Spinal cord (tissue), 10 donors: ENCODE results near the gene PRICKLE2. TPM values are rescaled to one million over a fixed set of nuclear protein-coding genes. Genes with fewer than 3 reads are reported as not detected.

Experiments
- DNase-seq, 6 donors: peaks; one replicate each; pipeline versions ENCODE4 v3.0.0 to v3.0.0-alpha.2; 2013 to 2015; ENCODE audit warnings: low spot score in 6 of 6, low read depth in 4 of 6
- H3K27ac ChIP-seq: one replicate; pipeline ENCODE4 v1.5.1; 2013; ENCODE audit warnings: low read depth, low read length, control low read depth
- H3K27me3 ChIP-seq: one replicate; pipeline ENCODE4 v1.6.1; 2013; ENCODE audit warnings: low read length; ENCODE audit not compliant: control insufficient read depth, insufficient read depth
- H3K36me3 ChIP-seq: one replicate; pipeline ENCODE4 v1.6.1; 2013; ENCODE audit warnings: low read length; ENCODE audit not compliant: control insufficient read depth, insufficient read depth
- H3K4me1 ChIP-seq: one replicate; pipeline ENCODE4 v1.6.1; 2013; ENCODE audit warnings: low read length; ENCODE audit not compliant: control insufficient read depth, insufficient read depth
- H3K4me3 ChIP-seq: one replicate; pipeline ENCODE4 v1.5.1; 2013; ENCODE audit warnings: low read depth, low read length, control low read depth
- H3K9me3 ChIP-seq: one replicate; pipeline ENCODE4 v1.6.1; 2013; ENCODE audit warnings: low read length; ENCODE audit not compliant: control insufficient read depth, insufficient read depth
- WGBS: methylation state at CpG from one replicate; pipeline ENCODE4 v1.1.5; 2013; ENCODE audit warnings: missing lambda C conversion rate; ENCODE audit not compliant: insufficient coverage; 5-methylcytosine and 5-hydroxymethylcytosine counted together
- polyA plus RNA-seq, 2 donors: library from polyadenylated mRNA; unstranded; fragments of 120-200 nt; gene quantifications; one replicate each; pipeline ENCODE4 v1.2.1, GENCODE V29; 2013; ENCODE audit not compliant: insufficient read length in 2 of 2
- total RNA-seq, 2 donors: library from RNA; depleted of rRNA in 1 of 2; stranded (reverse); fragments of 120-200 nt in 1 of 2; fragments of >200 nt in 1 of 2; gene quantifications; one replicate each; pipeline versions ENCODE4 v1.2.3 to v1.2.4, GENCODE V29; 2013 to 2014
- donor health status: healthy.

The PRICKLE2 gene
- total and polyA plus RNA-seq, 4 donors: 24.2 to 51.3 (median 27.3) TPM

DNA sequence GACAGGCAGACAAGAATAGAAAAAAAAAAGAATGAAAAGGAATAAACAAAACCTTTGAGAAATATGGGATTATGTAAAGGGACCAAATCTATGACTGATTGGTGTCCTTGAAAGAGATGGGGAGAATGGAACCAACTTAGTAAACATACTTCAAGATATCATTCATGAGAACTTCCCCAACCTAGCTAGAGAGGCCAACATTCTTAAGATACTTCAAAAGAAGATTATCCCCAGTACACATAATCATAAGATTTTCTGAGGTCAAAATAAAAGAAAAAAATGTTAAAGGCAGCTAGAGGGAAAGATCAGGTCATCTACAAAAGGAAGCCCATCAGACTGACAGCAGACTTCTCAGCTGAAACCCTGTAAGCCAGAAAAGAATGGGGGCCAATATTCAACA, 110.6 kb downstream of the PRICKLE2 start:
- no peaks in the 10 kb centered on the region for H3K27me3 ChIP-seq
- H3K9me3 ChIP-seq: no peaks in the 10 kb centered on the region
- H3K4me1 ChIP-seq: peaks cover 18% of the 10 kb centered on the region
- H3K4me3 ChIP-seq: no peak overlapping the region
- peaks cover 4% of the 10 kb centered on the region for H3K36me3 ChIP-seq
- H3K27ac ChIP-seq: no peak overlapping the region
- no peak for DNase-seq

DNA sequence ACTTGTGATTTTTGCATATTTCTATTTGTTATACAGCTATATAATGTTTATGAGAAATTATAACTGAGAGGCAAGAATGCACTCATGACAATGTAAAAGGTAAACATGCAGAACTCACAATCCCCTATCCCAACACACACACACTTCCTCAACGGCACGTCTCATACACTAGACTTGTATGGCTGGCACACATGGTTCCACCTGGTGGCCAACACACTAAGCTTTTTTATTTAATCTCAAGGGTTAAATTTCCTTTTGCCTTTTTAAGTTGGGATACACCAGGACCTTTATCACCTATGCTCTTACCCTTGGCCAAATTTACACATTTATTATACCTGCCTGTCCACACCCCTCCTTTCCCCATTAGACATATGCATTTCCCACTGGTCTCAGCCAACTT, 113.4 kb downstream of the PRICKLE2 start:
- peaks cover 44% of the 10 kb centered on the region for H3K4me1 ChIP-seq
- H3K9me3 ChIP-seq: no peaks in the 10 kb centered on the region
- DNase-seq: no peak

DNA sequence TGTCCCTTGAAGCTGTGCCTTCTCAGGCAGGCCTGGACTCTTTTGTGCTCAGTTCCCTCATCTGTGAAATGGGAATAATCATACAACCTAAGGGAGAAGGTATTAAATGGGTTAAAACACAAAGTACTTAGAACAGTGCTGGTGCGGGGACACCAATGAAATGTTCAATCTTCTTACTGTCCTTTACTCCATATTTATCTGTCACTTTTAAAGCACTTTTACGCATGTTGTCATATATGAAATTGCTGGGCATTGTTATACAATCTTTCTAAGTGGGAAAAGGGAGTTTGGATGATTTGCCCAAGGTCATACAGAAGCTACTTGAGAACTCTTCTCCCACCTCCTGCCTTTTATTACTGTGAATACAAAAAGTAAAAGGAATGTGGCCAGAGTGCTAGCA, 114.2 kb downstream of the PRICKLE2 start:
- H3K9me3 ChIP-seq: no peaks in the 10 kb centered on the region
- peaks cover 49% of the 10 kb centered on the region for H3K4me1 ChIP-seq
- WGBS: no CpG with 5 or more reads among the region's 2 CpGs
- H3K27ac ChIP-seq: peak overlapping the region; percentile 86
- H3K27me3 ChIP-seq: no peaks in the 10 kb centered on the region
- H3K4me3 ChIP-seq: no peak overlapping the region
- peaks cover 4% of the 10 kb centered on the region for H3K36me3 ChIP-seq
- DNase-seq: no peak

More for the DNA sequence above, 113.4 kb downstream of the PRICKLE2 start:
- Histone ChIP-seq H3K27me3 (no peaks in the 10 kb centered on the region), H3K4me3 (no peak overlapping the region), H3K27ac (peak overlapping the region; percentile 86), H3K36me3 (peaks cover 4% of the 10 kb centered on the region)
- WGBS: no CpG with 5 or more reads among the region's 2 CpGs

DNA sequence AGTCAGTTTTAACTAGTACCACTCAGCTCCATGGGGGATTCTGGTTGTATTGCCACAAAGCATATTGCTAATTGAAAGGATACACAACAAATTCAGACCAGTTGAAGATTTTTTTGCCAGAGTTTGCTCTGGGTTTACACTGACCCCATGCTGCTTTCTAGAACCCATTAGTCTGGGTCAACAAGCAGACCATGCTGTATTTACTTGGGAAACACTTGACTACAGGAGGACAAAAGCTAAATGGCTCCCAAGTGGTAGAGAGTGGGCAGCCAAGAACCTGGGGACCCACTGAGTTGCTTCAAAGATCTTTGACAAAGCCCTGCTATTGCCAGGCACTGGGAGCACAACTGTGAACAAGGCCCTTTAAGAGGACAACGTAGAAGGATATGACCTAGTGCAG, 115.2 kb downstream of the PRICKLE2 start:
- peaks cover 49% of the 10 kb centered on the region for H3K4me1 ChIP-seq
- no peaks in the 10 kb centered on the region for H3K9me3 ChIP-seq
- peak overlapping the region; percentile 86 for H3K27ac ChIP-seq
- H3K36me3 ChIP-seq: peaks cover 4% of the 10 kb centered on the region
- H3K27me3 ChIP-seq: no peaks in the 10 kb centered on the region
- WGBS: 0% methylated on average over 1 of the region's 1 CpG
- DNase-seq: peak in 3 of 6 donors; percentile 30 to 70 (median 40)
- no peak overlapping the region for H3K4me3 ChIP-seq

DNA sequence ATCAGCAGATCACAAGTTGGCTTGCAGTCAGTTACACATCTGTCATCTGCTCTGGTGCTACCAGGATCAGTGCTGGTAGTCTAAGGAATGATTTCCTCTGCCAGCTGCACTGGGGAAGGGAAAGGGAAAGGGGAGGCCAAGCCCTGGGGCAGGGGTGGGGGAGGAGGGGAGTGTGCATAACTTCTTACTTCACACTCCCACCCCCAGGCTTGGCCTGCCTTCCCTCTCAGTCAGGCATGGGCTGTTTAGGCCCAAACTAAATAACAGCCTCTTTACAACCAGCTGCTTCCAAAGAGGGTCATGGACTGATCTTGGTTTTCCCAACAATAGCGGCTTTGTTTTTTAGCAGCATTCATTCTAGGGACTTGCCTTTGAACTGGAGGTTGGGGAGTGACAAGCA, 115.8 kb downstream of the PRICKLE2 start:
- Histone ChIP-seq H3K36me3 (peaks cover 4% of the 10 kb centered on the region), H3K4me1 (peaks cover 49% of the 10 kb centered on the region), H3K27ac (peak overlapping the region; percentile 86), H3K27me3 (no peaks in the 10 kb centered on the region), H3K9me3 (no peaks in the 10 kb centered on the region), H3K4me3 (no peak overlapping the region)
- no CpG with 5 or more reads among the region's 1 CpG for WGBS
- peak; percentile 50 to 90 (median 68) for DNase-seq

DNA sequence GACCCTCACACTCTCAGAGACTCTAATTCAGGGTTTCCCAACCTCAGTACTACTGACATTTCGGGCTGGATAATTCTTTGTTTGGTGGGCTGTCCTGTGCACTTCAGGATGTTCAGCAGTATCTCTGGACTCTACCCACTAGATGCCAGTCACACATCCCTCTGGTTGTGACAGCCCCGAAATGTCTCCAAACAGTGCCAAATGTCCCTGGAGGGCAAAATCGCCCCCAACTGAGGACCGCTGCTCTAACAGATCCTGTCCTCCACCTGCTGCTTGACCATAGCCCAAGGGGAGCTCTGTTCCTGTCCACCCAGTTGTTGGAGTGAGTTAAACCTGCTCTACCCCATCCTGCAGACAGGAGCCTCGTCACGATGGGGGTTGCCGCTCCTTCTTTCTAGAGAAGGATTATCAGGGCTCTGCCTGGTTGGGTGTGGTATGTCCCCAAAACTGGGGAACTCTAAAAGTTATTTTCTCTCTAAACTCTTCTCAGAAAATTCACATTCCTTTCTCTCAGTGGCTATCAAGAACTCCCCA, 116.4 kb downstream of the PRICKLE2 start:
- DNase-seq: no peak
- Histone ChIP-seq H3K9me3 (no peaks in the 10 kb centered on the region), H3K36me3 (peaks cover 4% of the 10 kb centered on the region), H3K27me3 (no peaks in the 10 kb centered on the region), H3K27ac (peak overlapping the region; percentile 86), H3K4me3 (no peak overlapping the region), H3K4me1 (peaks cover 48% of the 10 kb centered on the region)
- 90% methylated on average over 3 of the region's 7 CpGs for WGBS

DNA sequence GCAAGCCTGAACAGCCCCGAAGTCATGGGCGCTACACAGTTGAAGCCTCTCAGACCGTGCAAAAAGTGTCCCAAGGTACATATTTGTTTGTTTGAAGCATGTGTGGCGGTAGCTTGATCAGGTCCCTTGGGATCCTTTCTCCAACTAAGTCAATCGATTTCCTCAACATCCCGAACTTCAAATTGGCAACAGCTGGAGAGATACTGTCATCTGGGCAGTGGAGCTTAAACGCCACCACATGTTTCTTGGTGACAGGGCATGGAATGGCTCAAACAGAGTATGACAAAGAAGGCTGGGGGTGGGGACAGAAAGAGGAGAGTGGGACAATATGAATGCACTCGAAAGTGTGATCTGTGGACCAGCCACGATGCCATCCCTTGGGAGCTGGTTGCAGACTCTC, 117.0 kb downstream of the PRICKLE2 start:
- peak overlapping the region; percentile 86 for H3K27ac ChIP-seq
- peak in 1 of 6 donors; percentile 78 for DNase-seq
- 87% methylated on average over 6 of the region's 9 CpGs for WGBS

DNA sequence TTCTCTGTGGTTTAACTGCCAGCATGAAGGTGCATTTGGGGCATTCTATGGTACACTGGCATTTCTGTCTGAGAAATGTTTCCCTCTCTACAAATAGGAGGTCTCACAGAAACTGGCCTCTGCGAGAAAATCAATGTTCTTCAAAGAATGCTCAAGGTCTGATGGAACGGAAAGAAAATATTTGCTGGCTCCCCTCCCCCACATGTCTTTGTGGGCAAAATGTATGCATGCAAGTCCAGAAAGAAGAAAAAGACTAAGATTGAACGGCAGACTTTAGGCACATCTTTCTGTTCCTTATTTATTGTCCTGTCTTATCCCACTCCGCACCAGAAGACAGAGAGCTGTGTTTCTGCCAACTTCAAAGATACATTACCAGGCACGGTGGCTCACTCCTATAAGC, 118.1 kb downstream of the PRICKLE2 start:
- DNase-seq: peak in 1 of 6 donors; percentile 68
- Histone ChIP-seq H3K9me3 (no peaks in the 10 kb centered on the region), H3K27me3 (no peaks in the 10 kb centered on the region), H3K36me3 (no peaks in the 10 kb centered on the region), H3K4me3 (no peak overlapping the region), H3K27ac (peak overlapping the region; percentile 66), H3K4me1 (peaks cover 39% of the 10 kb centered on the region)
- WGBS: no CpG with 5 or more reads among the region's 5 CpGs

More for the DNA sequence above, 117.0 kb downstream of the PRICKLE2 start:
- H3K4me1 ChIP-seq: peaks cover 41% of the 10 kb centered on the region
- no peaks in the 10 kb centered on the region for H3K27me3 ChIP-seq
- no peaks in the 10 kb centered on the region for H3K9me3 ChIP-seq
- H3K4me3 ChIP-seq: no peak overlapping the region
- peaks cover under 1% of the 10 kb centered on the region for H3K36me3 ChIP-seq

DNA sequence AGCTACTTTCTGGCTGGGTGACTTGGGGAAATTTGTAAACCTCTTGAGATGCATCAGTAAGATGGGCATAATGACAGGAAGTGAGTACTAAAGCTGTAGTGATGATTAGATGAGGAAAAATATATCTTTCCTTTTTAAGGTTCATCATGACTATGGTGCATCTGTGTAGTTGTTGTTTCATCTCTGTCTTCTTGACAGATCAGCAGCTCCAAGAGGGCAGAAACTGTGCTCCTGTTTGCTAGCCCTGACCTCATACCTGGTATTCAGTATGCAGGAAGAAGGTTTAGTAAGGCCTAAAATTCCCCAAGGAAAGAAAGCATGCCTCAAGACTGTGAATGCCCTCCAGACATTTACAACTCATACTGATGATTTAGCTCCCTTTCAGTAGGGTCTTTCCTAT, 119.5 kb downstream of the PRICKLE2 start:
- H3K4me1 ChIP-seq: peaks cover 35% of the 10 kb centered on the region
- no peaks in the 10 kb centered on the region for H3K9me3 ChIP-seq
- H3K27me3 ChIP-seq: no peaks in the 10 kb centered on the region
- H3K27ac ChIP-seq: no peak overlapping the region
- H3K4me3 ChIP-seq: no peak overlapping the region
- no peaks in the 10 kb centered on the region for H3K36me3 ChIP-seq
- no peak for DNase-seq

DNA sequence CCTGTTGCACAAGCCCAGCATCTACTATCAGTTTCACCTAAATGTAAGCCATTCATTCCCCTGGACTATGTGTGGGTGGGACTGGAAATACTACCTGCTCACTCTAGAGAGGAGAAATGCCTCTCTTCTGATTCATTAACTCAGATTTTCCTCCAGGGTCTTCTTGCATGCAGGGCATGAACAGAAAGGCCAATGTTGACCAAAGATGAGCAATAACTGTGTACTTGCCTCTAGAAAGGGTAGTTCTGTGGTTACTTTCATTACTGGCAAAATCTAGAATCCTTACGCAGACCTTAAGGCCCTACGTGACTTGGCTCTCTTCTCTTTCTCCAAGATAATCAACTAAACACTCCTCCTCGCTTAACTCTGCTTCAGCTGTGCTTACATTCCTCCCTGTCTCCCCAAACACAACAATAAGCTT, 120.6 kb downstream of the PRICKLE2 start:
- Histone ChIP-seq H3K27me3 (no peaks in the 10 kb centered on the region), H3K27ac (peak overlapping the region; percentile 42), H3K4me3 (no peak overlapping the region), H3K36me3 (peaks cover 2% of the 10 kb centered on the region), H3K4me1 (peaks cover 31% of the 10 kb centered on the region), H3K9me3 (no peaks in the 10 kb centered on the region)
- DNase-seq: no peak
- 88% methylated on average over 3 of the region's 3 CpGs for WGBS
